ENCODE data around the gene NEUROG1.
A peak's percentile ranks its signal among the peaks of the same experiment; 100 is the strongest.

Gene NEUROG1

GRCh38 chr5:135564331-135564730, 28.6 kb upstream of the NEUROG1 start:
- DNase-seq (ENCODE audit: low read depth) = no peak
- no peak overlapping the region for H3K4me3 ChIP-seq (ENCODE audit: low read length)
- no peak for TF ChIP-seq CTCF (IDR thresholded peaks at IDR 0.05; ENCODE audit: insufficient read depth, low read depth, low read length, missing control alignments)

- no peak overlapping the region for H3K4me3 ChIP-seq (ENCODE audit: low read length)
- no peak for TF ChIP-seq CTCF (IDR thresholded peaks at IDR 0.05; ENCODE audit: insufficient read depth, low read depth, low read length, missing control alignments)
- no peak for DNase-seq (ENCODE audit: low read depth)
Measured at GRCh38 chr5:135561266-135561665, 25.5 kb upstream of the NEUROG1 start.

GRCh38 chr5:135560858-135561257, 25.1 kb upstream of the NEUROG1 start:
- peak; percentile 79 for DNase-seq (ENCODE audit: low read depth)
- TF ChIP-seq CTCF (IDR thresholded peaks at IDR 0.05; ENCODE audit: insufficient read depth, low read depth, low read length, missing control alignments) = peak; percentile 95

GRCh38 chr5:135559354-135559753, 23.6 kb upstream of the NEUROG1 start:
- no peak for TF ChIP-seq CTCF (IDR thresholded peaks at IDR 0.05; ENCODE audit: insufficient read depth, low read depth, low read length, missing control alignments)
- peak; percentile 39 for DNase-seq (ENCODE audit: low read depth)
- H3K4me3 ChIP-seq (ENCODE audit: low read length) = no peak overlapping the region

More at GRCh38 chr5:135560858-135561257, 25.1 kb upstream of the NEUROG1 start:
- no peak overlapping the region for H3K4me3 ChIP-seq (ENCODE audit: low read length)

GRCh38 chr5:135557076-135557838, 21.5 kb upstream of the NEUROG1 start:
- no peak for DNase-seq (ENCODE audit: low read depth)
- H3K4me3 ChIP-seq (ENCODE audit: low read length) = no peak overlapping the region
- no peak for TF ChIP-seq CTCF (IDR thresholded peaks at IDR 0.05; ENCODE audit: insufficient read depth, low read depth, low read length, missing control alignments)

GRCh38 chr5:135556620-135557019, 20.9 kb upstream of the NEUROG1 start:
- no peak for TF ChIP-seq CTCF (IDR thresholded peaks at IDR 0.05; ENCODE audit: insufficient read depth, low read depth, low read length, missing control alignments)
- H3K4me3 ChIP-seq (ENCODE audit: low read length) = no peak overlapping the region
- DNase-seq (ENCODE audit: low read depth) = no peak

GRCh38 chr5:135555530-135555929, 19.8 kb upstream of the NEUROG1 start:
- TF ChIP-seq CTCF (IDR thresholded peaks at IDR 0.05; ENCODE audit: insufficient read depth, low read depth, low read length, missing control alignments) = no peak
- no peak for DNase-seq (ENCODE audit: low read depth)
- no peak overlapping the region for H3K4me3 ChIP-seq (ENCODE audit: low read length)

All from epithelial cell of esophagus (primary cell).